ENCODE data around the gene SOD1.

- TF ChIP-seq POLR2AphosphoS5 (IDR thresholded peaks at IDR 0.05) (no peak), EP300 (IDR thresholded peaks at IDR 0.05) (no peak)
Observed at GRCh38 chr21:31700040-31700439, 40.5 kb downstream of the SOD1 start.
